HepG2 (cell line): ENCODE results near the gene JMJD1C. TPM values are rescaled to one million over a fixed set of nuclear protein-coding genes. Genes with fewer than 3 reads are reported as not detected.
A peak's percentile ranks its signal among the peaks of the same experiment; 100 is the strongest.

ENCODE experiments used
- ATAC-seq: fragments of 200-7000 bp; cut with Tn5 transposase; 3 replicates; pipeline ENCODE4 v1.9.1; 2020; ENCODE audit warnings: mild to moderate bottlenecking, moderate library complexity
- BruUV-seq: library from RNA; stranded (reverse); fragments of 400-500 nt; replicated peaks from 2 replicates; lab custom pipeline; 2021; lab: Mats Ljungman, UMichigan
- CTCF ChIA-PET: fragments of 300-600 bp; formaldehyde crosslinking; extraction: SDS; loops from one replicate; lab custom pipeline; 2021; ENCODE audit warnings: low total read pairs, inconsistent platforms, low intra/inter-chr PET ratio; lab: Yijun Ruan, JAX
- POLR2A ChIA-PET: fragments of 350-600 bp; sonication (Branson Sonifier 250); formaldehyde crosslinking; loops from one replicate; lab custom pipeline; 2020; ENCODE audit warnings: antibody characterized with exemption, inconsistent platforms; lab: Yijun Ruan, JAX
- DNase-seq: peaks from one replicate; pipeline ENCODE4 v3.0.0-alpha.2; 2015; ENCODE audit warnings: low spot score
- FAIRE-seq: peaks from 3 replicates; lab custom pipeline; 2011; peaks lifted over from hg19 to GRCh38; lab: Jason Lieb, UNC
- H2AFZ ChIP-seq: one replicate; pipeline ENCODE4 v1.6.1; 2011; ENCODE audit warnings: low read length, inconsistent platforms
- H3K27ac ChIP-seq: fragments of 300-600 bp; 3 replicates; pipeline ENCODE4 v1.8.0; 2011; ENCODE audit warnings: mixed run types, mild to moderate bottlenecking, mixed read lengths, low read length, inconsistent platforms; ENCODE audit not compliant: insufficient read depth; ENCODE audit errors: extremely low read length
- H3K27me3 ChIP-seq, 2 experiments: fragments of 200-600 bp in 1 of 2; 2 replicates in 1 of 2; 3 replicates in 1 of 2; pipeline versions ENCODE4 v1.6.0 to v1.8.0; 2011; ENCODE audit warnings: low read length in 2 of 2, mild to moderate bottlenecking in 2 of 2, moderate library complexity in 2 of 2, inconsistent platforms in 1 of 2; ENCODE audit not compliant: insufficient read depth in 2 of 2, control insufficient read depth in 1 of 2
- H3K36me3 ChIP-seq, 2 experiments: fragments of 200-600 bp in 1 of 2; replicated peaks in 1 of 2; 2 replicates in 1 of 2; 3 replicates in 1 of 2; pipeline versions ENCODE4 v1.5.1 to v1.8.0; 2011; ENCODE audit warnings: low read length in 2 of 2, inconsistent platforms in 1 of 2; ENCODE audit not compliant: insufficient read depth in 2 of 2, control insufficient read depth in 1 of 2
- H3K4me1 ChIP-seq: 2 replicates; pipeline ENCODE4 v1.5.1; 2012; ENCODE audit warnings: low read length, inconsistent platforms; ENCODE audit not compliant: insufficient read depth
- H3K4me2 ChIP-seq: 2 replicates; pipeline ENCODE4 v1.6.0; 2011; ENCODE audit warnings: low read depth, low read length, inconsistent platforms
- H3K4me3 ChIP-seq, 3 experiments: fragments of 200-600 bp in 1 of 3; sonication (generic), shearing (Covaris generic) in 1 of 3; replicated peaks in 1 of 3; 2 replicates each; pipeline ENCODE4 v1.5.1; 2011 to 2016; ENCODE audit warnings: low read length in 3 of 3, inconsistent platforms in 2 of 3, low read depth in 2 of 3, mild to moderate bottlenecking in 2 of 3, control low read depth in 1 of 3, mixed read lengths in 1 of 3; ENCODE audit not compliant: insufficient read depth in 1 of 3
- H3K79me2 ChIP-seq: one replicate; pipeline ENCODE4 v1.6.1; 2011; ENCODE audit warnings: low read length, inconsistent platforms; ENCODE audit not compliant: insufficient read depth
- H3K9ac ChIP-seq: 2 replicates; pipeline ENCODE4 v1.6.0; 2011; ENCODE audit warnings: mild to moderate bottlenecking, low read depth, low read length, inconsistent platforms; ENCODE audit not compliant: insufficient read depth
- H3K9me3 ChIP-seq: 2 replicates; pipeline ENCODE4 v1.5.1; 2012; ENCODE audit warnings: mild to moderate bottlenecking, low read length
- H4K20me1 ChIP-seq: 2 replicates; pipeline ENCODE4 v1.6.0; 2011; ENCODE audit warnings: inconsistent platforms, mild to moderate bottlenecking, low read length, moderate library complexity; ENCODE audit not compliant: insufficient read depth
- SCMH1 ChIP-seq: sonication (generic); formaldehyde crosslinking; IDR thresholded peaks from 2 replicates; pipeline ENCODE4 v1.9.0; 2021; ENCODE audit warnings: missing genetic modification reagents, mild to moderate bottlenecking, borderline replicate concordance
- SMYD3 ChIP-seq: sonication (generic); formaldehyde crosslinking; IDR thresholded peaks from 2 replicates; pipeline ENCODE4 v1.8.1; 2023; ENCODE audit warnings: mild to moderate bottlenecking, missing genetic modification reagents
- SNAPC2 ChIP-seq: sonication (generic); formaldehyde crosslinking; IDR thresholded peaks from 2 replicates; pipeline ENCODE4 v1.8.1; 2022; ENCODE audit warnings: mild to moderate bottlenecking, missing genetic modification reagents
- ZNF629 ChIP-seq: sonication (generic); formaldehyde crosslinking; conservative IDR thresholded peaks from 2 replicates; pipeline ENCODE4 v1.5.0; 2020; ENCODE audit warnings: missing genetic modification reagents
- ZSCAN31 ChIP-seq: sonication (generic); formaldehyde crosslinking; IDR thresholded peaks from 2 replicates; pipeline ENCODE4 v1.5.0; 2020; ENCODE audit warnings: low read depth, mild to moderate bottlenecking, missing genetic modification reagents
- in situ Hi-C: cut with HindIII; loops from 2 replicates; pipeline ENCODE4 v1.10.0; 2017; ENCODE audit warnings: low pct_unique_long_range_greater_than_20kb; ENCODE audit not compliant: extremely low pct_ligation_motif_present
- intact Hi-C: fragments of 100-400 bp; cut with micrococcal nuclease; formaldehyde crosslinking; loops from one replicate; pipeline ENCODE4 v1.10.0; 2022; ENCODE audit not compliant: unreplicated experiment
- microRNA counts: library from miRNA; unstranded; fragments of <30 nt; microRNA quantifications from one replicate; lab custom pipeline; 2015
- microRNA-seq: library from miRNA; unstranded; fragments of <30 nt; microRNA quantifications from one replicate; pipeline ENCODE4, GENCODE V29; 2020
- polyA plus RNA-seq, 8 experiments: library from polyadenylated mRNA; depleted of rRNA in 3 of 8; stranded (reverse) in 7 of 8; unstranded in 1 of 8; fragments of >200 nt; fragmentation: Illumina TruSeq in 4 of 8; extraction: Trizol in 4 of 8; gene quantifications; 2 replicates each; pipeline versions ENCODE4 v1.2.1 to v1.2.3, GENCODE V29; 2011 to 2016; ENCODE audit warnings: low read depth in 4 of 8, missing spikeins in 1 of 8, mixed read lengths in 1 of 8; ENCODE audit not compliant: insufficient read depth in 1 of 8
- small RNA-seq, 3 experiments: library from RNA; depleted of rRNA; stranded (forward); fragments of <200 nt; gene quantifications; one replicate each; pipeline ENCODE3, GENCODE V24; 2012; ENCODE audit warnings: low read depth in 2 of 3, low replicate concordance in 1 of 3; ENCODE audit not compliant: insufficient read length in 3 of 3, insufficient read depth in 2 of 3
- total RNA-seq, 5 experiments: library from RNA; depleted of rRNA; stranded (reverse); fragments of >200 nt; fragmentation: Illumina TruSeq; extraction: Trizol; gene quantifications; 2 replicates each; pipeline ENCODE4 v1.2.3, GENCODE V29; 2016; ENCODE audit warnings: low read depth in 1 of 5

Gene JMJD1C
- total and polyA plus RNA-seq, 2 of the 13 experiments (the other 11 are each of a cell fraction or from before 2014, with no cell fraction given) = 42.3 to 42.7 TPM

GRCh38 chr10:63119041-63119440 is 346.7 kb downstream of the JMJD1C start:
- no peak for ATAC-seq
- no TSS peak for BruUV-seq
- intact Hi-C loops (no loop called here), in situ Hi-C loops (no loop called here)
- Histone ChIP-seq H3K79me2 (no peaks in the 10 kb centered on the region), H3K36me3 (no peaks in the 10 kb centered on the region), H2AFZ (no peak overlapping the region), H3K27ac (no peak overlapping the region), H3K27me3 (no peaks in the 10 kb centered on the region), H3K4me2 (no peak overlapping the region), H4K20me1 (no peaks in the 10 kb centered on the region), H3K4me1 (peaks cover 23% of the 10 kb centered on the region), H3K4me3 (no peak overlapping the region), H3K9ac (no peak overlapping the region), H3K9me3 (no peaks in the 10 kb centered on the region)
- no peak for FAIRE-seq
- CTCF ChIA-PET = no interaction called here
- POLR2A ChIA-PET = no interaction called here
- DNase-seq = no peak
- TF ChIP-seq SCMH1 (CRISPR knock-in tag) (no peak), ZSCAN31 (CRISPR knock-in tag) (no peak), SNAPC2 (CRISPR knock-in tag) (no peak), SMYD3 (CRISPR knock-in tag) (no peak), ZNF629 (no peak)
- TF ChIP-seq, all 625 proteins: peak for 0

MicroRNAs within 50 kb of the gene (microRNA counts, 767-probe panel; counts per million panel counts)
- microRNA hsa-miR-1296 (lab: Ali Mortazavi, UCI) = not detected

Small RNA genes lying within 50 kb of the gene (microRNA-seq; reads per million reads assigned to microRNA genes)
- 855 reads per million, percentile 88 among the genes with 10 or more reads in this experiment for gene MIR1296

Small RNA genes lying within 50 kb of the gene (small RNA-seq; reads per million reads assigned to genes)
- gene AC022022.1 (0 reads per million in 3 experiments), gene MIR1296 (0.31 to 12.6 (median 2.3) reads per million in 3 experiments)

Other genes with a start within 250 kb of the JMJD1C start
- gene REEP3, start 55.4 kb upstream of the JMJD1C start, total RNA-seq (2016; rRNA removed; fragmentation: Illumina TruSeq; extraction: Trizol) = 29.1 and 31.4 TPM in 2 replicates
- 5.3 and 7.1 TPM in 2 replicates for gene REEP3, start 55.4 kb upstream of the JMJD1C start, polyA plus RNA-seq (2011; rRNA removed)